Iris pigment epithelial cell (primary cell): ENCODE data around the gene PLCD3.

Experiments used
- DNase-seq: peaks from one replicate; pipeline ENCODE4 v3.0.0-alpha.2; 2011; ENCODE audit warnings: low read depth

PLCD3 gene

DNA sequence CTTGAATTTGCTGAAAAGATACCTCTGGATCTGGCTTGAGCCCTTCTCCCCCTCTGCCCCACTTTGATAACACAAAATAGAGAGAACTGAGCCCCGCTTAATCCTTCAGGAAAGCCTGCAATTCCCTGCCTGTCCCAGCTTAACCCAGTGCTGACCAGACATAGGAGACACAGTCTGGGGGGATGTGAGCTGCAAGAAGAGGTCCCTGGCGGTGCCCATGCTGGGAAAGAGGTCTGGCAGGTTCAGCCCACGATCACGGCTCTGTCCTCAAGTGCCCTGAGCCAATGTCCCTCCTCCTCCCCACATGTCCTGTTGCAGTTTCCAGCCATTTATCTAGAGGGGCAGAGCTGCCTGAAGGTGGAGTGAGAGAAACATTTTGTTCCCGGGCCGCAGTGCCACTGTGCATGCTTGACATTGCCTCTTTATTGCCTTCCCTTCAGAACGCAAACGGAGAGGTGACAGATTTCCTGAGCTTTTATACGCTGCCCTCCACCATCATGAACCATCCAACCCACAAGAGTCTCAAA, 29.0 kb downstream of the PLCD3 start:
- DNase-seq = no peak

GRCh38 chr17:45102856-45103255, 29.5 kb downstream of the PLCD3 start:
- DNase-seq = no peak

GRCh38 chr17:45101883-45102811, 30.2 kb downstream of the PLCD3 start:
- peak; percentile 53 for DNase-seq

GRCh38 chr17:45101546-45101882, 30.8 kb downstream of the PLCD3 start:
- DNase-seq = no peak

DNA sequence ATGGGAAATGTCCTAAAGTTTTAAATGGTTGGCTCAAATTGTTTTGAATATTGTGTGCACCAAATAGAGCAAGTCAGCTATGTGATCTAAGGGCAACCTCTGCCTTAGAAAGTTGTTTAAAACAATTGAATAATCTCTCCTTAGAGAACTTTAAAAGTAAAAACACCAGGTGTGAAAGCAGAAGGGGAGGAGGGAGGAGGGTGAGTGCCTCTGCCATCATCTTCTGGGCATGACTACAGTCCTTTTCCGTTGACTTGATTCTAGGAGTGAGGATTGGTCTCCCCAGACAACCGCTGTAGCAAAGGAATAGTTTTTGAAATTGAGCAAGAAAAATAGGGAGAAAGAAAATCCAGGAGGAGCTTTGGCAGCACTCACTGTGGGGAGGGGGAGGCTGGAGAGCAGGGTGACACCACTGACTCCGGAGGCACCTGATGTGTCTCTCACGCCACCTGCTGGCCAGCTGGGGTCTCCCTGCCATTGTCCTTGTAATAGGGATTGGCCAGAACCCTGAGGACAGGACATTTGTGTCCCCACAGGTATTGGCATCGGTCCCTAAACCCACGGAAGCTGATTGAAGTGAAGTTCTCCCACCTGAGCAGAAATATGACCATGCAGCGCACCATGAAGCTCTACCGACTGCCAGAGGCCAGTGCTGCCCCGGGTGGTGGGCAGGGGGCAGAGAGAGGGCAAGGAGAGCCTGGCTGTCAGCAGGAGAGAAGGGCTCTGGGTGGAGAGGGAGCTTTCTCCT, 33.3 kb downstream of the PLCD3 start:
- peak; percentile 54 for DNase-seq

DNA sequence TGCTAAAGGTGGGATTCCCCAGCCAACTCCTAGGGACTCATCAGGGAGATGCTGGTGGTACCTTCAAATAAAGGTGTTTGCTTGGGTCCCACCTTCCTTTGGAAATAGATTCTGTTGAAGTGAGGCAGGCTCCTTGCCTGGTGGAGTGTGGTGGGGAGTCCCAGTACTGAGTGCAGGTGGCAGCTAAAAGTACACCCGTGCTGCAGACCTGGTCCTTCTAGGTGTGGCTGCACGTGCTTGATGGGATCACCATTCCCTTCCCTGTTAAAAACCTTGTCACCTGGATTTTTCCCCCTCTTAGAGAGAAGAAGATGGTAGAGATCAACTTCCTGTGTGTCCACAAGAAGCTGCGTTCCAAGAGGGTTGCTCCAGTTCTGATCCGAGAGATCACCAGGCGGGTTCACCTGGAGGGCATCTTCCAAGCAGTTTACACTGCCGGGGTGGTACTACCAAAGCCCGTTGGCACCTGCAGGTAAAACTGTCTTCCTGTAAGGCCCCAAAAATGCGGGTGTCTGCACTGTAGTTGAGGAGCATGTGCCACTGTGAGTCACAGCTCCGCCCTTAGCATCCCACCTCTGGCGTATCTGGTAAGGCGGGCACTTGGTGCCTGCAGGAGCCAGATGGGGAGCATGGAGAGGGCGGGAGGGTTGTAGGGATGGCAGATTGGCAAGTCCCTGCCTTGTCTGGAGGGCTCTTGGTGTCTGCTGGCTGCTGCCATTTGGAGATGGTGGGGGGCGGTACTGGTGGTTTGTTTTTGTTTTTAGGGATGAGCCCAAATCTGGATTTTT, 34.0 kb downstream of the PLCD3 start:
- no peak for DNase-seq

GRCh38 chr17:45096926-45097325, 35.4 kb downstream of the PLCD3 start:
- no peak for DNase-seq

GRCh38 chr17:45096141-45096540, 36.2 kb downstream of the PLCD3 start:
- DNase-seq = peak; percentile 35

GRCh38 chr17:45093444-45094110, 38.7 kb downstream of the PLCD3 start:
- DNase-seq = peak; percentile 51

- DNase-seq = peak; percentile 99
Measured at GRCh38 chr17:45092911-45093430, 39.3 kb downstream of the PLCD3 start.

GRCh38 chr17:45091778-45092425, 40.4 kb downstream of the PLCD3 start:
- DNase-seq = peak; percentile 45

DNA sequence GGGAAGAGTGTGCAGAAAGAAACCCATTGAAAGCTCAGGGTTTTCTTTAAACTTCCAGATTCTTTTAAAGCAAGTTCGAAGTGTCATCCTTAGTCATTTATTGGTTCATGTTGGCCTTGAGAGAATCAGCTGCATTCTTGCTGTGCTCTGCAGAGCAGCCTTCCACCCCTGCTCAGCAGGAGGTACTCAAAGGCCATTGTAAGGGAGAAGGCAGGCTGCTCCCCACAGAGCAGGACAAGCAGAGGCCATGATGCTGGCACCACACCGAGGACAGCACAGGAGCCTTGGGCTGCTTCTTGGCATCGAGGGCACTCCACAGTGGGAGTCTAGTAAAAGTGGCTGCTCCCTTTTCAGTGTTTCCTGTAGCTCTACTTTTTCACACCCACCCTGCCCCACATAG, 41.6 kb downstream of the PLCD3 start:
- peak; percentile 49 for DNase-seq

- DNase-seq = no peak
Measured at GRCh38 chr17:45088741-45089140, 43.6 kb downstream of the PLCD3 start.

GRCh38 chr17:45087978-45088377, 44.3 kb downstream of the PLCD3 start:
- DNase-seq = no peak

DNA sequence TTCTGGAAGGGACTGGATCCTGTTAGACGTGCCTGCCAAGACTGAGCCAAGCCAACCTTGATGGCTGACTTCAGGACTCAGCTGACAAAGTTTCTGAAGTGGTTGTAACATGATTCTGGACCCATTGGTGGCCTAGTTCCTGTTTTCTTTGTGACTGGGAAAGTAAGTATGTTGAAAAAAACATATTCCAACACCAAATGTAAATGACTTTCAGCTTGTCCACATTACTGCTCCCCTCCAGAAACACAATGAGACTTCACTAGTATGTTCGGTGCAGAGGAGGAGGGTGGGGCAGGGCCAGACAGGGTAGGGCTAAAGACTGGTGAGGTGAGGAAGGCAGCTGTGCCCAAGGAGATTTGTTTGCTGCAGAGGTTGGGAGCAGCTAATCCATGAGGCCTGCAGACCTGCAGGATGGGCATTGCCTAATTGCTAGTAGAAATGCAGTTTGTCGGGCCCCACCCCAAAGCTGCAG, 44.8 kb downstream of the PLCD3 start:
- no peak for DNase-seq

DNA sequence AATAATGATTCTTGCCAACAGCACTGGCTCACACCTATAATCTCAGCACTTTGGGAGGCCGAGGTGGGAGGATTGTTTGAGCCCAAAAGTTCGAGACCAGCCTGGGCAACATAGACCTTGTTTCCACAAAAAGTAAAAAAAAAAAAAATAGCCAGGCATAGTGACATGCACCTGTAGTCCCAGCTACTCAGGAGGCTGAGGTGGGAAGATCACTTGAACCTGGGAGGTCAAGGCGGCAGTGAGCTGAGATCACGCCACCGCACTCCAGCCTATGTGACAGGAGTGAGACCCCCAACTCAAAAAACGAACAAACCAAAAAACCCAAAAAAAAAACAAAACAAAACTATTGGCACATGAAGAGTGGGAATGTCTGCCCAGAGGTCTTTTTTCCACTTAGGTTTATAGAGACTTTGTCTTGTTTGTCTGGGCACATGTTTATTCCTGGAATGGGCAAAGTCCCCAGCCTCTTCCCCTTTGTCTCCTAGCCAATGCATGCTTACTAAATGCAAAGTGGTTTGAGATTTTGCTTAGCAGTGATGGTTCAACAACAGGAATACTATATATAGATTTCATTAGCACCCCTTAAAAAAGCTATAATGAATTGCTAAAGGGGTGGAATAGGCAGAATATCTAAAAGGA, 45.3 kb downstream of the PLCD3 start:
- no peak for DNase-seq

DNA sequence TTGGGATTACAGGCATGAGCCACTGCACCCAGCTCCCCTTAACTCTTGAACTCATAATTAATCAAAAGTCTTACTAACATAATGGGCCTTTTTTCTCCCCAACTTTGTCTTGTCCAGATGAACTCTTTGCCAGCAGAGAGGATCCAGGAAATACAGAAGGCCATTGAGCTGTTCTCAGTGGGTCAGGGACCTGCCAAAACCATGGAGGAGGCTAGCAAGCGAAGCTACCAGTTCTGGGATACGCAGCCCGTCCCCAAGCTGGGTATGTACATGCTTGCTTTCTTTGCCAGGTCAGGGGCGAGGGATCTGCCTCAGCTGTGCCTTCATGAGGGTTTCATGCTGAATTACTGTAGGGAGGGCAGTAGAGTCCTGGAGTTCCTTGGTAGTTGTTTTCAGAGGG, 45.9 kb downstream of the PLCD3 start:
- DNase-seq = no peak

GRCh38 chr17:45081047-45081703, 51.1 kb downstream of the PLCD3 start:
- no peak for DNase-seq

GRCh38 chr17:45077643-45078042, 54.7 kb downstream of the PLCD3 start:
- DNase-seq = no peak
